HG02798 (cell line): ENCODE measurements around the gene SLC38A8.

Source experiments
- ATAC-seq: cut with Tn5 transposase; IDR thresholded peaks from one replicate; pipeline ENCODE4 v1.9.1; 2021; ENCODE audit warnings: mild to moderate bottlenecking; ENCODE audit not compliant: unreplicated experiment, poor library complexity

SLC38A8 gene

DNA sequence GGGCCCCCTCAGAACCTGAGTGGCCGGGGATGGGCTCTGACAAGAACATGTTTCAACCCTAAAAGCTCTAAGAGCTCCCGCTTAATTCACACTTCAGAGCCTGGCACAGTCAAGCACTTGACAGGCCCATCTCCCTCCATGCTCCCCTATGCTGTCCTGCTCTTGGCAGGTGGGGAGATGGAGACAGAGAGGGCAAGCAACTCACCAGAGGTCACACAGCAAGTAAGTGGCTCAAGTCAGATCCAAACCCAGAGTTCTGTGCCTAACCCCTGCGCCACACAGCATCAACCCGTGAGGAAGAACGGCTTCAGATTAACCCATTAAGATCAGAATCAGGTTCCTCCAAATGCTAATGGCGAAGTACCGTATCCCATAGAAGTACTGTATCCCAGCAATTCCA is 38.2 kb downstream of the SLC38A8 start:
- ATAC-seq = no peak

- ATAC-seq = no peak
Measured at GRCh38 chr16:84003038-84003437, 39.6 kb downstream of the SLC38A8 start.

DNA sequence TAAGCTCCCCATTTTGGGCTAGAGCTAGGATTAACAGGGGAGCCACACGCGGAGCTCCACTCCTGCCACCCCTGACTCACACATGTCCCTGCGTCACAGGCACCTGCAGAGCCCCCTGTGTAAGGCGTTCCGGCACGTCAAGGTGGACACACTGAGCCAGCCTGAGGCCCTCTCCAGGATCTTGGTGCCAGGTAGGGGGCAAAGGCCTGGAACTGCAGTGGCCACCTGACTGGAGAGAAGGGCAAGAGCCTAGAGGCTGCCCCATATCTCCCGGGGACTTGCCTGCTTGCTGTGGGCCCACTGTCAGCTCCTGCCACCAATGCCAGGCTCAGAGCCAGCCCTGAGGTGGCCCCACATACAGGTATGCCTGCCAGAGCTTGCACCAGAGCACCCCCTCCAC is 40.9 kb downstream of the SLC38A8 start:
- no peak for ATAC-seq

DNA sequence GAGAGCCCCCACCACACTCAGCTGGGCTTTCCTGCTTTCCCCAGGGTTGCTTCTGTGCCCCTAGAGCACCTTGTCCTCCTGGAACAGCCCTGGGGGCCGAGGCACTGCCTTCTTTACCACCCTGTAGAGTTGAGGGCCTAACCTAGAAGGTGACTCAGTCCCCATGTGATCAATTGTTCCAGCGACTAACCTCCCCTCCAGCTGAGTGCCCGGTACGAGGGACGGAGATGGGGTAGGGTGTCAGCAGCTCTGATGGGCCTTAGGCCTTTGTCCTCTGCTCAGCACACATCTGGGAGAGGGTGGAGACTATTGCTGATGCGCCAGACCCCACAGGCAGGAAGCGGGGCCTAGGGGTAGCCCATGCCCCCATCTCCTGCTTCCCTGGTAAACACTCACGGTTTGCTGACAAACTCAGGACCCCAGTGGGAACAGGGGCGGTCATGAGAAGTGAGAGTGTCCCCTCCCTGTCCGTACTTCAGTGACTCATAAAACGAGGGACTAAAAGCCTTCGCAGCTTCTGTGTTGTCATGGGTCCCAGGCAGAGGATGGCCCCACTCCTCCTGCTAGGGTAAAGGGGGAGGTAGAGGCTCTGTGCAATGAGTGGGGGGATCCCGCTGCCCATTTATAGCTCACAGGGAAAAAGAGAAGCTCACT is 41.5 kb downstream of the SLC38A8 start:
- no peak for ATAC-seq

GRCh38 chr16:83998091-83998490 is 44.5 kb downstream of the SLC38A8 start:
- ATAC-seq = no peak

DNA sequence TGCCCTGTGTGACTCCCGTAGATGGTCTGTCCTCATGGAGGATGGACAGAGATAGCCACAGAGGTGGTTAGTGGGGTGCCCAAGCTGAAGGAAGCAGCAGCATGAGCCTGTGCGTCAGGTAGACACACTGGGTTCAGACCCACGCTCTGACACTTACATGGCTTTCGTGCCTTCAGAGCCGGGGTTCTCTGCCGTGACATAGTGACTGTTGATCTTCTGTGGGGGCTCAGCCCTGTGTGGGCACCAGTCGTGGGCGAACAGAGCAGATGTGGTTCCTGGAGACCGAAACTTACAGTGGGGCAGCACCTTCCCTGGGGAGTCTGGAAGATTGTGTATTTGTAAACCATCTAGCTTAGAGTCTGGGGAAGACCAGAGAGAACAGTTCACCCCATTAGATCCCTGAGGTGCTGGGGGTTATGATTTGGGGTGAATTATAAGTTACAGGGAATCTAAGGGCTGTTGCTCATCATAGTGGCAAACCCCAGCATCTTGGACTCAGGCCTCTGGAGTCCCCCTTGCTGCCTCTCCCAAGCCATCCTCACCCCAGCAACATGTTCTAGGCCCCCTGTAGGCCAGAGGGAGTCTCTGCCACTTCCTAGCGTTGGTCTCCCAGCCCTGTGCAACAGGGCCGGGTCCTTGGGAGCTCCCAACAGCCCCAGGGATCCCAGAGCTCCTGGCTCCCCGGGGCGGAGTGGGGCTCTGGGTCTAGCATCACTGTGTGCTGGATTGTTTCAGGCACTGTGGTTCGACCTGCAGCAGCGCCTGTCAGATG is 45.9 kb downstream of the SLC38A8 start:
- ATAC-seq = no peak

GRCh38 chr16:83995754-83996153 is 46.8 kb downstream of the SLC38A8 start:
- ATAC-seq = no peak

GRCh38 chr16:83994703-83995102 is 47.9 kb downstream of the SLC38A8 start:
- no peak for ATAC-seq

DNA sequence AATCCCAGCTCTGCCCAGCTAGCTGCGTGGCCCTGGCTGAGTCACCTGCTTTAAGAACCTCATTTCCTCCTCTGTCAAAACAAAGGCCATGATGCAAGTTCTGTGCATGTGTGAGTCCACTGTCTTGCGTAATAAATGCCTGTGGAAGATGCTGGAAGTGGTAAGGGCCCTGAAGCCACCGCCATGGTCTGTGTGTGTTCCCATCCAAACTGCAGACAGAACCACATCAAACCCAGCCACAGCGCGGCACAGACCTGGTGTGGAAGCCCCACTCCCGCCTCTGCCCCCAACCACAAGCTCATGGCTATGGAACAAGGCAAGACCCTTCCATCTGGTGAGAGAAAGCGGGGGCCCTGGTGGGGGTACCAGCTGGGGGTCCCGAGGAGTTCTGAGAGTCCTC is 48.5 kb downstream of the SLC38A8 start:
- no peak for ATAC-seq

DNA sequence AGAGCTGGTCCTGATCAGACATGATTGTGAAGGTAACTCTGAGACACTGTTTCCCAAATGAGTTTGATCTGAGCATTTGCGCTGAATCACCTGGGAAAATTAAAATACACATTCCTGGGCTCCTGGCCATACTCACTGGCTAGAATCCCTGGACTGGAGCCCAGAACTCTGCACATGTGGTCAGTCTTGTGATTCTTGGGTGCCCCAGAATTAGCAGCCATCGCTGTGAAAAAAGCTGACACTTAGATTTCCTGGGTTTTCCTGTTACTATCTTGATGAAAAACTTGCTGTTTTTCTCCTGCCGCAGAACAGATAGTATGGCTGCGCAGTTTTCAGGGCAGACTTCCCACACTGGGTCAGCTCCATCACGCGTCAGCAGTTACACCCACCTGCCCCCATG is 50.0 kb downstream of the SLC38A8 start:
- no peak for ATAC-seq

DNA sequence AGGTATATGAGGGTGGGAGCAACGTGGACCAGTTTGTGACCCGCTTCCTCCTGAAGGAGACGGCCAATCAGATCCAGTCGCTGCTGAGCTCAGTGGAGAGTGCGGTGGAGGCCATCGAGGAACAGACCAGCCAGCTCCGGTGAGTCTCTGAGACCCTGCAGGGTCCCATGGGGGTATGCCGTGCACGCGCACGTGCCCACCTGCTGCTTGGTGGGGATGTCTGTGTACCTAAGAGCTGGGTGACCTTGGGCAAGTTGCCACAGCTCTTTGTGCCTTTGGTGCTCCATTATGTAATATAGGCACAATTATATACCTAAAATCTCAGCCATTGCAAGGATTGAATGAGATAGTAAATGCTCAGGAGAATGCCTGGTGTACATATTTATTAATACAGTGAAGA is 52.1 kb downstream of the SLC38A8 start:
- ATAC-seq = no peak

DNA sequence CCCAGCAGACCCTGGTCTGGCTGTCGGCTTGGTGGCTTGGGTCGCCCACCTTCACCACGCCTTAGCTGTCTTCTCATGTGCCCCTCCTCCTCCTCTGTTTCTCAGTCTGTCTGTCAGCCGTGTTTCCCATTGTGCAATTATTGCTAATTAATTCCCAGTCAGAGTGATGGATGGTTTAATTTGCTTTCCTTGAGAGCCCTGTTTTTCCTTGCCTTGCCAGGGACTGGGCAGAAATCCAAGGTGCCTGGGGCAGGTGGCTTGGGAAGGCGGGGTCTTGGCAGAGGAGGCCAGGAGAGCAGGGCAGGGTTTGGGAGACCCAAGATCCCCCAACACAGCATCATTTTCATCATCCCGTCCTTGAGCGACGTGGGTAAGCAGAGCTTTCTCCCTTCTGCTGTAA is 53.3 kb downstream of the SLC38A8 start:
- no peak for ATAC-seq

GRCh38 chr16:83983491-83983890 is 59.1 kb downstream of the SLC38A8 start:
- no peak for ATAC-seq

GRCh38 chr16:83981799-83982198 is 60.8 kb downstream of the SLC38A8 start:
- ATAC-seq = no peak

- ATAC-seq = no peak
Measured at GRCh38 chr16:83980794-83981193, 61.8 kb downstream of the SLC38A8 start.

- no peak for ATAC-seq
Measured at GRCh38 chr16:83979441-83979840, 63.2 kb downstream of the SLC38A8 start.

- ATAC-seq = no peak
Measured at GRCh38 chr16:83978401-83978904, 64.1 kb downstream of the SLC38A8 start.

GRCh38 chr16:83977056-83977815 is 65.4 kb downstream of the SLC38A8 start:
- no peak for ATAC-seq

DNA sequence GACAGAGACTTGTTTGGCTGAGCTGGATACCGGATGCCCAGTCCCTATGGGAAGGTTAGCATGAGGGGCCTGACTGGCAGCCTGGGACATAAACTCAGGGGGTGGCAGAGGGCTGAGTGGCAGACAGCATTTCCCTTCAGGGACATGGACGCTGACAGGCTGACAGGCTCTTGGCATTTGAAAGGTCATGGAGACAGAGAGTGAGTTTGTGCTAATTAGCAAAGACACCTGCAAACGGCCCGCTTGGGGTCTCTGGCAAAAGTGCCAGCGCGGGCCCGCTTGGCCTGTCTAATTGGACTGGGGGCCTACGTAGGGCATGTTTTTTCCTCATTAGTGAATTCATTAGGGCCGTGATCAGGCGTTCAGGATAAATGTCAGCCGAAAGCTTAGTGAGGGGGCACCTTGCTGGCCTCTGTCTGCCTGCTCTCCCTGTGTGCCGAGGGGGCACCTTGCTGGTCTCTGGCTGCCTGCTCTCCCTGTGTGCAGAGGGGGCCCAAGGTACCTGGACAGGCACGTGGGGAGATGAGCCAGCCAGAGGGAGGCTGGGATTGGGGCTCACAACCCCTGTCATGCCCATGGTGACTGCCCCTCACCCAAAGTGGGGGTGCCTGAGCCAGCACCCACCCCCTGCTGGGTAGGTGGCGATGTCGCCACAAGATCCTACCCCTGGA is 66.9 kb downstream of the SLC38A8 start:
- ATAC-seq = no peak

DNA sequence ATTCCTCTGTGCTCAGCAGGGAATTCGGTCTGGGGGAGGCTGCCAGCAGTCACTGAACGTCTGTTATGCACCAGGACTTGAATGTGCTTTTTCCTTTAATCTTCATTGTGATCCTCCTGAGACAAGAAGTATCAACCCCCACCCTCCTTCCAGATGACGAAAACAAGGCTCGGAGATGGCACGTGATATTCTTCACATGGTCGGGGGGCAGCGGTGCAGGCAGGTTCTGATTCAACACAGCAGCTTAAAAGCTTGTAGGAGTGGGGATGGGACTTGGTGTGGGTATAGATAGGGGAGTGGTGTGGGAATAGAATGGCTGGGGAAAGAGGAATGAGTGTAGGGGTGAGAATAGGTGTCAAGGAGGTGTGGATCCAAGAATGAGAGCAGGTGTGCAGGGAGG is 68.1 kb downstream of the SLC38A8 start:
- no peak for ATAC-seq
